ENCODE data around the gene EXOC4.

EXOC4 gene

DNA sequence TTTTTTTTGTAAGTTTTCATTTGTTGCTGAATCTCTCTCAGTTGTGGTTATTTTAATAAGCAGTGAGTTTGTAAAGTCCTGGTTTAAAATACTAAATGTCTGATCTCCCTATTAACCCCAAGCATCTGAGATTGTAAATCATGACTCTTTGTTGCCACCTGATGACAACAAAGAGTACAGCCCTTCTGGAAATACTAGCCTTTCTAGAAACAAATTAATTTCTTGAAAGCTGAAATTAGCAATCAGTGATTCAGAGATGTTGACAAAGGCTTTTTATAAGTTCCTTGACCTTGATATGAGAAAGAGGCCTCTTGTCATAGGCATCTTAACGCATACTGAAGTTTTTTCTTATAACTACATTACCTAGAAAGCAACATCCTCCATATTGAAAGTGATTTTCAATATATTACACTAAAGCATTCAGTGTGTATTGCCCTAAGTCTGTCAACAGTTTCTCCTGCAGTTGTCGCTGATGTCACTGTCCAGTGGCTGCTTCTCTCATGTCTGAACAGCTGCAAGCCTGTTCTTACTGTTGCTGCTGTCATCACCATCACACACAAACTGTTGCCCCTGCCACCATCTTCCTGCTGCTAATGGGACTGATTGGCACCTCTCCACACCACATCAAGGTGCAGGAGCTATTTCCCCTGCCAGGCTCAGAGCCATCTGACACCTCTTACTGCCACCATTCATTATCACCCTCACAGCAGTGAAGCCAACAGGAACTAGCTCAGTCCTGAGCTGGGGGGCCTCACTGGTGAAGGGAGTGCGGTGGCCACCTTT, 779.1 kb downstream of the EXOC4 start:
- H3K27ac ChIP-seq (ENCODE audit: insufficient read depth, low read depth, low read length, poor library complexity, severe bottlenecking) = no peak overlapping the region
- 92 to 97% methylated on average over 3 of the region's 3 CpGs for WGBS, 2 experiments

DNA sequence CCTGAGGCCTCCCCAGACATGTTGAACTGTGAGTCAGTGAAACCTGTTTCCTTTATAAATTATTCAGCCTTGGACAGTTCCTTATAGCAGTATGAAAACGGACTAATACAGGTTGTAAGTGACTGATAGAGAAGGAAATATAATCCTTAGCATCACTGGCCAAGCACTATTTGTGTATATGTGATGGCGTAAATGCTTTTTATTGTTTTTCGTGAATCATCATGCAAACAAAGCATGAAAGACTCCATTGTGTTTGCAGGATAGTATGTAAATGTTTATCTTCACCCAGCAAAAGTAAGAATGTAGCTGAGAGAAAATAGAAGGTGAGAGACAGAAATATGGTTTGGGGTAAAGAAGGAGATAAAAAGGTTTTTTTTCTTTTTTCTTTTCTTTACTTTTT, 781.8 kb downstream of the EXOC4 start:
- Histone ChIP-seq H3K36me3 (ENCODE audit: control insufficient read depth, insufficient read depth, low read length) (no peaks in the 10 kb centered on the region), H3K27ac (ENCODE audit: insufficient read depth, low read depth, low read length, poor library complexity, severe bottlenecking) (no peak overlapping the region), H3K4me1 (ENCODE audit: control insufficient read depth, insufficient read depth, low read length) (no peaks in the 10 kb centered on the region), H3K9me3 (ENCODE audit: control insufficient read depth, low read length) (no peaks in the 10 kb centered on the region), H3K27me3 (ENCODE audit: control insufficient read depth, insufficient read depth, low read length, poor library complexity, severe bottlenecking) (no peaks in the 10 kb centered on the region), H3K4me3 (ENCODE audit: insufficient read depth, low read depth, low read length) (no peak overlapping the region)
- 92 to 95% methylated on average over 3 of the region's 3 CpGs for WGBS, 2 experiments

More for the DNA sequence above, 779.1 kb downstream of the EXOC4 start:
- no peaks in the 10 kb centered on the region for H3K36me3 ChIP-seq (ENCODE audit: control insufficient read depth, insufficient read depth, low read length)
- no peaks in the 10 kb centered on the region for H3K27me3 ChIP-seq (ENCODE audit: control insufficient read depth, insufficient read depth, low read length, poor library complexity, severe bottlenecking)
- H3K4me3 ChIP-seq (ENCODE audit: insufficient read depth, low read depth, low read length) = no peak overlapping the region
- H3K9me3 ChIP-seq (ENCODE audit: control insufficient read depth, low read length) = no peaks in the 10 kb centered on the region
- no peaks in the 10 kb centered on the region for H3K4me1 ChIP-seq (ENCODE audit: control insufficient read depth, insufficient read depth, low read length)

DNA sequence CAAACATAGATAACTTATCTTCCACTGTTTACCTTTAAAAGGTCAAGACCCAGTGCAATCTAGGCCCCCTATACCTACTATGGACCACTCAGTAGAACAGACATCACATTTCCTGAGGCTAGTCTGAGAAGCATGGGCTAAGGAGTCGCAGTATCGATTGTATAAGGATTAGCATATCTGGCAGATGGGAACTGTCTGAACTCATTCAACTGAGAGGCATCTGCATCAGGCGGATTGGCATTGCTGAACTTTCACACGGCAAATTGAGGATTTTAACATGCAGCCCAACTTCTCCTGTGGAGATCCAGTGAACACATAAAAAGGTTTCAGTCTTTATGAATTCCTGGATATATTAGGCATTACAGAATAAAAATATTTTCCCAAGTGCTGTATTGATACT, 785.1 kb downstream of the EXOC4 start:
- Histone ChIP-seq H3K27ac (ENCODE audit: insufficient read depth, low read depth, low read length, poor library complexity, severe bottlenecking) (no peak overlapping the region), H3K4me1 (ENCODE audit: control insufficient read depth, insufficient read depth, low read length) (no peaks in the 10 kb centered on the region), H3K27me3 (ENCODE audit: control insufficient read depth, insufficient read depth, low read length, poor library complexity, severe bottlenecking) (no peaks in the 10 kb centered on the region), H3K4me3 (ENCODE audit: insufficient read depth, low read depth, low read length) (no peak overlapping the region), H3K36me3 (ENCODE audit: control insufficient read depth, insufficient read depth, low read length) (no peaks in the 10 kb centered on the region), H3K9me3 (ENCODE audit: control insufficient read depth, low read length) (no peaks in the 10 kb centered on the region)
- whole genome bisulfite sequencing, 2 experiments = 96 to 99% methylated on average over 4 of the region's 4 CpGs

DNA sequence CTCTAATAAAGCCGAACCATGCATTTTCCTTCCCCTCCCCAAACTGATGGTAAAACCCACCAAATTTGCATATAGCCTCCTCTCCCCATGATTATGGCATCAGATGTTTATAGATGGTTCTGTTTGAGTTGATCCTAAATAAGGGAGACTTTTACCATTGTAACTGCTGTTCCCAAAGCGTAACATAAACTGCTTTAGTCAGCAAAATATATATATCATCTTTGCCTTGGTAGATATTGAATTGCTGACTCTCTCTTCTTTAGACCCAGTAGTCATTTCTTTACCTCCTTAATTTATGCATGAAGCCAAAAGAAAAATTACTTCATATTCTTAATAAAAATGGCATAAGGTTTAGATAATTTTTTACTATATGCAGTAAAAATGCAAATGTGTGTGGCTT, 788.1 kb downstream of the EXOC4 start:
- Histone ChIP-seq H3K9me3 (ENCODE audit: control insufficient read depth, low read length) (no peaks in the 10 kb centered on the region), H3K27ac (ENCODE audit: insufficient read depth, low read depth, low read length, poor library complexity, severe bottlenecking) (no peak overlapping the region), H3K36me3 (ENCODE audit: control insufficient read depth, insufficient read depth, low read length) (no peaks in the 10 kb centered on the region), H3K4me1 (ENCODE audit: control insufficient read depth, insufficient read depth, low read length) (no peaks in the 10 kb centered on the region), H3K4me3 (ENCODE audit: insufficient read depth, low read depth, low read length) (no peak overlapping the region), H3K27me3 (ENCODE audit: control insufficient read depth, insufficient read depth, low read length, poor library complexity, severe bottlenecking) (no peaks in the 10 kb centered on the region)
- 92 to 100% methylated on average over 1 to 2 of the region's 2 CpGs for WGBS, 2 experiments

DNA sequence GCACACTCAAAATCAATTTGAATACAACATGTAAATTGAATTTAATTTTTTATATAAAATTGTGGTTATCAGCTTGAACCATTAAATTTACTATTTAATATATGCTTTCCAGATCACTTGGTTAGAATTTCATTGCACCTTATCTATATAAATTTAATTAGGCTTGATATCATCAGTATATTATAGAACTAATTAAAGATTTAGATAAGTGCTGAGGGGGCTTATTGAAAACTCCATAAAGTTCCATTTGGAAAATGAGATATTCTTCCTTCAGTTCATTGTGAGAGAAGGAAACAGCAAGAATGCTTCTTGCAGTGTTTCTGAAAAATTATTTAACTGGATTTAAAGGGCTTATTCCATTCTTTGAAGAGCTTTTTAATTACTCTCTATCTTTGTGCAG, 788.6 kb downstream of the EXOC4 start:
- H3K36me3 ChIP-seq (ENCODE audit: control insufficient read depth, insufficient read depth, low read length) = no peaks in the 10 kb centered on the region
- H3K27ac ChIP-seq (ENCODE audit: insufficient read depth, low read depth, low read length, poor library complexity, severe bottlenecking) = no peak overlapping the region
- H3K4me1 ChIP-seq (ENCODE audit: control insufficient read depth, insufficient read depth, low read length) = no peaks in the 10 kb centered on the region
- H3K27me3 ChIP-seq (ENCODE audit: control insufficient read depth, insufficient read depth, low read length, poor library complexity, severe bottlenecking) = no peaks in the 10 kb centered on the region
- H3K4me3 ChIP-seq (ENCODE audit: insufficient read depth, low read depth, low read length) = no peak overlapping the region
- H3K9me3 ChIP-seq (ENCODE audit: control insufficient read depth, low read length) = no peaks in the 10 kb centered on the region

DNA sequence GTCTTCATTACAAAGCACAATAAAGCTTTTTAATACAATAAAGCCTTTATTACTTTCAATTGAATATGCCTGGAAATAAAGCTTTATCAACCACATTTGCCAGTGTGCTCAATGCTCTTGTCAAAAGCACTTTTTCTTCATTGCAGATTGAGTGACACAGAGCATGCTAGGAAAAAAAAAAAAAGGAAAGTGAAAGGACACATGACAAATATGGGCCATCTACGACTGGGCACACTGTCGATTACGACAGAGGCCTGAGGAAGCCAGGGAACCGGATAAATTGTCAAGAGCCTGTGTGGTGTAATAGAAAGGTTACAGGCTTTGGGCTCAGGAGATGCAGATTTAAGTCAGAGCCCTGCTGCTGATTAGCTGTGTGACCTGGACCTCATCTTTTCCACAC, 789.4 kb downstream of the EXOC4 start:
- H3K27ac ChIP-seq (ENCODE audit: insufficient read depth, low read depth, low read length, poor library complexity, severe bottlenecking) = no peak overlapping the region
- no peaks in the 10 kb centered on the region for H3K9me3 ChIP-seq (ENCODE audit: control insufficient read depth, low read length)
- H3K36me3 ChIP-seq (ENCODE audit: control insufficient read depth, insufficient read depth, low read length) = no peaks in the 10 kb centered on the region
- H3K4me3 ChIP-seq (ENCODE audit: insufficient read depth, low read depth, low read length) = no peak overlapping the region
- no peaks in the 10 kb centered on the region for H3K27me3 ChIP-seq (ENCODE audit: control insufficient read depth, insufficient read depth, low read length, poor library complexity, severe bottlenecking)
- H3K4me1 ChIP-seq (ENCODE audit: control insufficient read depth, insufficient read depth, low read length) = no peaks in the 10 kb centered on the region
- WGBS, 2 experiments = 85 to 88% methylated on average over 4 of the region's 4 CpGs

DNA sequence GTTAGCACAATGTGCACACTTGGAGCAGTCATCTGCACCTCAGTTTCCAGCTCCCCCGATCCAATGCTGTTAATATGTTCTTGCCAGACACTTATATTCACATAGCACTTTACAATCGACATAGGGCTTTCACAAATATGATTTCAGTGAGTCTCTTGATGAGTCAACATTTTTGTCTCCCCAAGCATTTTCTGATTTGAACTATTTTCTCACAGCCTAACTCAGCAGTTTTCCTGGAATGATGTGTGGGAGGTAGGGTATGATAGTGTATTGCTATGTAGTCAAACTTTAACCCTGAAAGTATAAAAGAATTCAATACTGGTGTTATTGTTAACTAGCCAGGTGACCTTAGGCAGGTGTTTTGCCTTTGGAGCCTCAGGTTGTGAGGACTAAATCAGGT, 791.8 kb downstream of the EXOC4 start:
- Histone ChIP-seq H3K4me3 (ENCODE audit: insufficient read depth, low read depth, low read length) (no peak overlapping the region), H3K27ac (ENCODE audit: insufficient read depth, low read depth, low read length, poor library complexity, severe bottlenecking) (no peak overlapping the region), H3K9me3 (ENCODE audit: control insufficient read depth, low read length) (no peaks in the 10 kb centered on the region), H3K27me3 (ENCODE audit: control insufficient read depth, insufficient read depth, low read length, poor library complexity, severe bottlenecking) (no peaks in the 10 kb centered on the region), H3K36me3 (ENCODE audit: control insufficient read depth, insufficient read depth, low read length) (no peaks in the 10 kb centered on the region), H3K4me1 (ENCODE audit: control insufficient read depth, insufficient read depth, low read length) (no peaks in the 10 kb centered on the region)
- 83 to 94% methylated on average over 2 of the region's 2 CpGs for WGBS, 2 experiments

DNA sequence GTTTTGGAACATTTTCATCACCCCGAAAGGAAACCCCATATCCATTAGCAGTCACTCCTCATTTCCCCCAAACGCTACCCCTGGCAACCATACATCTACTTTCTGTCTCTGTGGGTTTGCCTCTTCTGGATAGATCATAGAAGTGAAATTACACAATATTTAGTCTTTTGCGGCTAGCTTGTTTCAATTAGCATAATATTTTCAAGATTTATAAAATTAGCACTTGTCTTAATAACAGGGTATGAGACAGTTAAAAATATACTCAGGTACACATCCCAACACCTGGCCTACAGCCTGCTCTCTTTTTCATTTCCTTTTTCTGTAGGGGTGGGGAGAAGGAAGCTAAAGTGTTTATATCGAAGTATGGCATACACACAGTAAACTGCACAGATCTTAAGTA, 792.8 kb downstream of the EXOC4 start:
- WGBS, 2 experiments = 94 to 98% methylated on average over 2 to 3 of the region's 4 CpGs
- Histone ChIP-seq H3K36me3 (ENCODE audit: control insufficient read depth, insufficient read depth, low read length) (no peaks in the 10 kb centered on the region), H3K9me3 (ENCODE audit: control insufficient read depth, low read length) (no peaks in the 10 kb centered on the region), H3K27me3 (ENCODE audit: control insufficient read depth, insufficient read depth, low read length, poor library complexity, severe bottlenecking) (no peaks in the 10 kb centered on the region), H3K4me3 (ENCODE audit: insufficient read depth, low read depth, low read length) (no peak overlapping the region), H3K27ac (ENCODE audit: insufficient read depth, low read depth, low read length, poor library complexity, severe bottlenecking) (no peak overlapping the region), H3K4me1 (ENCODE audit: control insufficient read depth, insufficient read depth, low read length) (no peaks in the 10 kb centered on the region)

DNA sequence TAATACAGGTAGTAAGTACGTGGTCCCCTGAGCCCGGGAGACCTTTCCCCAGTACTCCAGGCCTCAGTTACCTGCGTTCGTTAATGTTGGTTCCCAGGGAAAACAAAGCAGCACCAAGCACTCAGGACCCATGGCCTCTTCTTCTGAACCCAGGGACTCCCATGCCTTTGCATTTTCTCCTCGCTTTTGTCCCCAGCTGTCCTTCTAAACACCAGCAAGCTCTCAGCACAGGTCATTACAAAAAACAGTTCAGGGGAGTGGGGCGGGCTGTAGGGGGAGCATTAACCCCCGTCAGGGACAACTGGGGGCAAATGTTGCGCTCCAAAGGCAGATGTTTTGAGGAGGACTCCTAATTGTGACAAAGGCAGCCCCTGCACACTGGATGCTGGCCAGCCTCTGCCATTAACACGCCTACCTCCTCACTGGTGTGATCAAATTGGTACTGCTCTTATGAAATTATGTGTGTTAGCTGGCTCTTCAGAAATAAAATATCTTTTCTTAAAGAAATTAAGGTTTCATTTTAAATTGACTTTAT, 793.8 kb downstream of the EXOC4 start:
- H3K27ac ChIP-seq (ENCODE audit: insufficient read depth, low read depth, low read length, poor library complexity, severe bottlenecking) = no peak overlapping the region
- H3K27me3 ChIP-seq (ENCODE audit: control insufficient read depth, insufficient read depth, low read length, poor library complexity, severe bottlenecking) = no peaks in the 10 kb centered on the region
- WGBS, 2 experiments = 67 to 72% methylated on average over 9 of the region's 9 CpGs

DNA sequence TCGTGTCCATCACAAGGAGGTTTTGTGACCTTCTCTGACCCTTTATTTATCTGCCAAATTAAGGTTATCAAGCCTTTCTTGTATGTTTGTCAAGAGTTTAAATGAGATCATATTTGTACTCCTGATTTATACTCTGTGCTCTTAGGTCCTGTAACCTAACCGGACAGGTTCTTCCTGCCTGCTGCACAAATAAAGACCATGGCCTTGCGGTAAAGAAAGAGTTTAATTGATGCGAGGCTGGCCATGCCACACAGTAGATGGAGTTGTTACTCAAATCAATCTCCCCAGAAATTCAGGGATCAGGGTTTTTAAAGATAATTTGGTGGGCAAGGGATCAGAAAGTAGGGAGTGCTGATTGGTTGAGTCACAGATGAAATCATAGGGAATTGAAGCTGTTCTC, 794.8 kb downstream of the EXOC4 start:
- Histone ChIP-seq H3K36me3 (ENCODE audit: control insufficient read depth, insufficient read depth, low read length) (no peaks in the 10 kb centered on the region), H3K4me3 (ENCODE audit: insufficient read depth, low read depth, low read length) (no peak overlapping the region), H3K4me1 (ENCODE audit: control insufficient read depth, insufficient read depth, low read length) (no peaks in the 10 kb centered on the region), H3K27ac (ENCODE audit: insufficient read depth, low read depth, low read length, poor library complexity, severe bottlenecking) (no peak overlapping the region), H3K27me3 (ENCODE audit: control insufficient read depth, insufficient read depth, low read length, poor library complexity, severe bottlenecking) (no peaks in the 10 kb centered on the region), H3K9me3 (ENCODE audit: control insufficient read depth, low read length) (no peaks in the 10 kb centered on the region)
- 97 to 98% methylated on average over 4 of the region's 4 CpGs for WGBS, 2 experiments

More for the DNA sequence above, 793.8 kb downstream of the EXOC4 start:
- Histone ChIP-seq H3K36me3 (ENCODE audit: control insufficient read depth, insufficient read depth, low read length) (no peaks in the 10 kb centered on the region), H3K4me1 (ENCODE audit: control insufficient read depth, insufficient read depth, low read length) (no peaks in the 10 kb centered on the region), H3K4me3 (ENCODE audit: insufficient read depth, low read depth, low read length) (no peak overlapping the region), H3K9me3 (ENCODE audit: control insufficient read depth, low read length) (no peaks in the 10 kb centered on the region)
